GM18508 (cell line): ENCODE data around the gene COL23A1.

Source experiments
- ATAC-seq: cut with Tn5 transposase; IDR thresholded peaks from one replicate; pipeline ENCODE4 v1.9.1; 2021; ENCODE audit warnings: moderate number of reproducible peaks; ENCODE audit not compliant: insufficient read depth, unreplicated experiment

Gene COL23A1

DNA sequence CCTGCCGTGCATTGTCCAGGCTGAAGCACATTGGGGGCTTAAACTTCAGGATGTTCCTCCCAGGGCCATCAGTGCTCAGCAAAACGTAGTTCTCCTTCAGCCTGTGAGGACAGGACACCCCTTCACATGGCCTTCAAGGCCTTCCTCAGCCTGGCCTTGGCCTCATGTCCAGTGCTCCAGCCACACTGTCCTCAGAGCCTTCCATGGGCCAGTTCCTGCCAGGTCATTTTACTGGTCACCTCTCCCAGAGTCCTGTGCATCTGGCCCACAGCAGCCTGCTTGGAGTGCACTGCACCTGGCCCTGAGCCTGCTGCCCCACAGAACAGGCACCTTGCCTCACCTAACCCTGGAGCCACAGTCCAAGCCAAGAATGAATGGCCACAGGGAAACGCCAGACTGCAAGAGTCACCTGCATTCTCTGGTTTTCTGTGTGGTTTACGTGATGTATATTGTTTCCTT, 377.2 kb downstream of the COL23A1 start:
- ATAC-seq: no peak

DNA sequence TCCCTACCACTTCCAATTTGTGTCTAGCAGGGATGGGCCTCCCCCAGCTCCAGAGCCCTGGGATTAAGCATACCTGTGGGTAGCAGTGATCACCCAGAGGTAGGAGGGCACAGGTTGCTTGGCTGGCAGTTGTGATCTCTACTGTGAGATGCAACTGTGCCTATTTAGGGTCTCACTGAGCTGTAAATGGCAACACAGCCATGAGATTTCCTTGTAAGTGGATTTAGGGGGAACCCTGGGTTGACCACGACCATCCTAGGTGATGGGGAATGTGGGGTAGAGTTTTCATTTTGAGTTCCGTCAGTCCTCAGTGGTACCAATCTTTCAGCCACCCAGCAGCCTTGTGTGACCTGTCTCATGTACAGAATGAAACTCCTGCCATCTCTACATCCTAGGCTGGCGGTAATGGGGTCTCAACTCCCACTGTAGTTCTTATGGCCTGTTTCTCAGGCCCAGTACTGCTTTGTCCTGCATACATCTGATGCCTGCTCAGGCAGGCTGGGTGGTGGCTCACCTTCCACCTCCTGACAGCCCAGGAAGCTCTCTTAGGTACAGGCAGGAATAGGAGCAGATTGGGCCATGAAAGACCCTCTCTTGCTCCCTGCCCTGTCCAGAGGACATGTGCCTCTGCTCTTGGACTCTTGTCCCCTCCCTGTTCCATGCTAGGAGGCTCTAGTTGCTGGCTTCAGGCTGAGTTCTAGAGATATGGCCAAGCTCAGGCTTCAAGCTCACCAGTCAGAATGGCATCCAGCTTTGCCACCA, 377.8 kb downstream of the COL23A1 start:
- ATAC-seq: no peak

DNA sequence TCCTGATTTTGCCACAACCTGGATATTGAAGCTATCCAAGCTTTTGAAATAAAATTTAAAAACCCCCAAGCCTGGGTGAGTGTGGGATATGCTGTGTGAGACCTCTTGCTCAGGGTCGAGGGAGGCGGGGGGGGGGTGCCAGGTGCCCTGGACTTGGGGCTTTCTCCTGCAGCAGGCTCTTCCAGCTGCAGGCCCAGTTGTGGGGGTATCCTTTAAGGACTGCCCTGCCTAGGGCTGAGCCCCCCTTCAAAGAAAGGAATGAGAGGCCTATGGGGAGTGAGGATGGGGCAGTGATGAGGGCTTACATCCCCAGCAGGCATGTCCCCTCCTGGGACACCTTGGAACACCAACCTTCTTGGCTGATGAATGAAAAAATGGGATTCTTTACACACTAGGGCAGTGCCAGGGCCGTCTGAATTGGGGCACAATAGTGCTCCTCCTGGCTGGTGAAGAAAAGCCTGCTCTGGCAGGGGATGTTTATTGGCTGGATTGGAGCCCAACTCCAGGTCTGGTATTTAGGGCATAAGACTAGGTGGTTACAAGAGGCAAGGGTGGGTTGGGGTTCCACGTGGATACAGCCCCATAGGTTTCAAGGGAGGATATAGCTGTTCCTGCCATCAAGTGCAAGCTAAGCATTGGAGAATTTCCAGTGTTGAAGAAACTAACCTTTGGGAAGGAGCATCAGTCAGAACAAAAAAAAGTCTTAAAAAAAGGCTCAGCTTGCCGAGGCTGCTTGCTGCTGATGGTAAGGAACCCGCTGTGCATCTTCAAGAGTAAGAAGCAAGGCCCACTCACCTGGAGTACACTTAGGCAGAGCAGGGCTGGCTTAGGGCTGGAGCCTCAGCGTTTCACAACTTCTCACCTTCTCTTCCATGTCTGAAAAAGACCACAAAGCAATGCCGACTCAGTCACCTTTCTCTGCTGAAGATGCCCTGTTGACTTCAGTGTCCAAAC, 378.8 kb downstream of the COL23A1 start:
- no peak for ATAC-seq

DNA sequence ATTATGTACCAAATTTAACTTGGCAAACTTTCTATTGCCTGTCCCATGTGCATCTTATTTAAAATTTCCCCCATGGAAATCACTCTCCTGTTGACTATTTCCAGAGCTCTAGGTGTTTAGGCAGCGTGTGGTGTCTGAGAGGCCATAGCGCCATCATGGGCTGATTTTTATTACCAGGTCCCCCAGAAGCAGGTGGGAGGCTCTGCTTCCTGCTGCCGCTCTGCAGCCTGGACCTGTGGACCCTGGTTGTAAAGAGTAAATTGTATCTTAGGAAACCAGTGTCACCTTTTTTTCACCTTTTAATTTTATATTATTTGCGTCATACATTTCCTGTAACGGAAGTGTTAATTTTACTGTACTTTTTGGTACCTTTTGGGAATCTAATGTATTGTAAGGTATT, 379.5 kb downstream of the COL23A1 start:
- no peak for ATAC-seq

DNA sequence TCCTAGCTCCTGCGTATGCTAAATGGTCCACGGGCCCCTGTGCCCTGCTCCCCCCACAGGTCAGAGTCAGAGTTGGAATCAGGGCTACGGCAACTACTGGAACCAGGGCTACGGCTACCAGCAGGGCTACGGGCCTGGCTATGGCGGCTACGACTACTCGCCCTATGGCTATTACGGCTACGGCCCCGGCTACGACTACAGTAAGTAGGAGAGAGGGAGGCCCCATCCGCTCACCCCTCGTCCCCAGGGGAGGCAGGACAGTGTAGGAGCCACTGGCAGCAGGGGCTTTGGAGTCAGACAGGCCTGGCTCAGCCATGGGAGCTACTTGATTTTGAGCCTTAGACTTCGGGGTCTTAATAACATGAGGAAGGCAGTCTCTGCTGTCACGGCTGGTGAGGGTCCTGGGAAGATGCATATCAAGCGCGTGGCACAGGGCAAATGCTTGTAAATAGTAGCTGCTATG, 380.1 kb downstream of the COL23A1 start:
- ATAC-seq: no peak

DNA sequence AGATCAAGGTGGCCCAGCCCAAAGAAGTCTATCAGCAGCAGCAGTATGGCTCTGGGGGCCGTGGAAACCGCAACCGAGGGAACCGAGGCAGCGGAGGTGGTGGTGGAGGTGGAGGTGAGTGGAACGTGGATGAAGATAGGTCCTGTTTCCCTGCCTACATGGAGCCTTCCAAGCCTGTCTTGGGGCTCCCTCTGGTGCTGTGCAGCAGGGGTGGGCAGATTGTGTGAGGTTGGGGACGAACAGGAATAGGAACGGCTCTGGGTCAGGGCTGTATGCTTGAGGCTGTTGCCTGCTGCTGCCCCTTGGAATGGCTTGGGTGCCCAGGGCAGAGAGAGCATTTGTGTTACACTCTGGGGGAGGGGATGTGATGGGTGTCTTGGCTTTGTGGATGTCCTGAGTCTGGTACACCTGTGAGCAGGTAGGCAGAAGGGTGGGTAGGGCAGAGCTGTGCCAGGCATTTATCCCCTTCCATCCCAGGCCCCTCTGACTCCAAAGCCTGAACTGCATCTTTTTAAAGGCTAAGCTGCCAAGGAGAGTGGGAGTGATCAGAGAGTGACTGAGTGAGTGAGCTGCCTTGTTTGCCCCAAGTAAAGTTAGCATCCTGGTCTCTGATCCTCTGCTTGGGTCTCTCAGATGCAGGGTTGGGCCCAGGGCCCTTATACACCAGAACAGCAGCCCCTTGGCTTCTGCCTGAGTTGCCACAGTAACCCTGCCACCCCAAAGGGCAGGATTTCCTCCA, 380.7 kb downstream of the COL23A1 start:
- no peak for ATAC-seq

DNA sequence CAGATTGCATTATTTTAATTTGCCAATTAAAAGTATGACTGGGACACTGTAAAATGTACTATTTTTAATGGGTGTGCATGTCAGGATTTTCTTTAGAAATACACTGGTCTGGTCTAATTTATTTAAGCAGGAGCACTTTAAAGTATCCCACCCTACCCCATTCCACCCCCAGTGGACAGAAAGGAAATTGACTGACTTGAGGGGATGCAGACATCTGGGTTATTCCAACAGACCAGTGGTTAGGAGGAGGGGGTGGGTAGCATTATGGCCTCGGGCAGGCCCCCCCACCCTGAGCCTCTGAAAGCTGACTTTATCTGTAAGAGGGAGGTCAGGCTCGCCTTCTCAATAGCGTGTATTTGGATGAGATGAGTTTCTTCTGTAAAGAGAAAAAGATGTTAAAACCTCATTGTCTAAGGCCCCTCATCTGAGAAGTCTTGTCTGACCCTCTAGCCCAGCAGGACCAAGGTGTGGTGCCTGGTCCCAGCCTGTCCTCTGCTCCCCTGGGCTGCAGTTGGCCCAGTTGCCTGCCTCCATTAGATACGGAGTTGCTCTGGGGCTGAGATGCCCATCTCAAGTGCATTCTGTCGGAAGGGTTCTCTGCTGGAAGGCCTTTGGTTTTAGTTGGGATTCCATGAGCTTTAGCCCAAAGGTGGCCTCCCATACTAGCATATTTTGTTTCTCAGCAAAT, 381.5 kb downstream of the COL23A1 start:
- ATAC-seq: no peak

DNA sequence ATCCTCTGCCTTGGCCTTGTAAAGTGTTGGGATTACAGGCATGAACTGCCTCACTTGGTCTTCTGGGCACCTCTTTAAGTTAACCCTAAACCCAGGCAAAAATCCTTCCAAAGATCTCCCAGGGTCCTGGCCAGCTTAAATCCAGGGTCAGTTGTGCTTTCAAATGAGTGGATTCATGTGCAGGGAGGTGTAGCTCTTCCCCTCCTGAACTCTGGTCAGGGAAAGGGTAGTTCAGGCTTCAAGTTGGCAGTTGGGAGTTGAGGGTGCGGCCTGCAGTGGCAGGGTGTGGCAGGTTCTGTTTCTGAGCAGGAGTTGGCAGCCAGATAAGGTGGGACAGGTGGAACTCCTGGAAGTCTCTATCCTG, 382.3 kb downstream of the COL23A1 start:
- ATAC-seq: no peak

DNA sequence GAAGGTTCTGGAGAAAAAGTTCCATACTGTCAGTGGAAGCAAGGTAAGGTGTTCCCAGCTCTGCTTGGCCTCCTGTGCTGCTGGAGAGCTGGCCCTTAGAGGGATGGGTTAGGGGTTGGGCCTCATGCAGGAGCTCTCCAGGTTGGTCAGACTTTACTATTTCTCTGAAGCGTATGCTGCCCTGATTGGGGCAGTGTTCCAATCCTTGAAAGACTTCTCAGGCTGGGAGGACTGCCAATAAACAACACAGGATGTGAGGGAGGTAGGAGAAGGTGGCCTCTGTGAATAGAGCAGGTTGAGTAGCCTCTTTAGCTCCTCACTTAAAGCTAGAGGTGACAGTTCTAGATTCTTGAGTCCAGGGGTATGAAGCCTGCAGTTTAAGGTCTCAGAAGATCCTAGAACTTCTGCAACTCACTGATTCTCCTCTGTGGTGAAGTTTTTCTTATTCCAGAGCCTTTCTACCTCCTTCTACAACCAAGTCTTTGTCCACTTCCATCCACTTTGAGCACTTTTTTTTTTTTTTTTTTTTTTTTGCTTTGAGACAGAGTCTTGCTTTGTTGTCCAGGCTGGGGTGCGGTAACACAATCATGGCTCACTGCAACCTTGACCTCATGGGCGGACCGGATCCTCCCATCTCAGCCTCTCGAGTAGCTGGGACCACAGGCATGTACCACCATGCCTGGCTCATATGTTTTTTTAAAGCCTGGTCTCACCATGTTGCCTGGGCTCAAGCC, 382.8 kb downstream of the COL23A1 start:
- no peak for ATAC-seq

DNA sequence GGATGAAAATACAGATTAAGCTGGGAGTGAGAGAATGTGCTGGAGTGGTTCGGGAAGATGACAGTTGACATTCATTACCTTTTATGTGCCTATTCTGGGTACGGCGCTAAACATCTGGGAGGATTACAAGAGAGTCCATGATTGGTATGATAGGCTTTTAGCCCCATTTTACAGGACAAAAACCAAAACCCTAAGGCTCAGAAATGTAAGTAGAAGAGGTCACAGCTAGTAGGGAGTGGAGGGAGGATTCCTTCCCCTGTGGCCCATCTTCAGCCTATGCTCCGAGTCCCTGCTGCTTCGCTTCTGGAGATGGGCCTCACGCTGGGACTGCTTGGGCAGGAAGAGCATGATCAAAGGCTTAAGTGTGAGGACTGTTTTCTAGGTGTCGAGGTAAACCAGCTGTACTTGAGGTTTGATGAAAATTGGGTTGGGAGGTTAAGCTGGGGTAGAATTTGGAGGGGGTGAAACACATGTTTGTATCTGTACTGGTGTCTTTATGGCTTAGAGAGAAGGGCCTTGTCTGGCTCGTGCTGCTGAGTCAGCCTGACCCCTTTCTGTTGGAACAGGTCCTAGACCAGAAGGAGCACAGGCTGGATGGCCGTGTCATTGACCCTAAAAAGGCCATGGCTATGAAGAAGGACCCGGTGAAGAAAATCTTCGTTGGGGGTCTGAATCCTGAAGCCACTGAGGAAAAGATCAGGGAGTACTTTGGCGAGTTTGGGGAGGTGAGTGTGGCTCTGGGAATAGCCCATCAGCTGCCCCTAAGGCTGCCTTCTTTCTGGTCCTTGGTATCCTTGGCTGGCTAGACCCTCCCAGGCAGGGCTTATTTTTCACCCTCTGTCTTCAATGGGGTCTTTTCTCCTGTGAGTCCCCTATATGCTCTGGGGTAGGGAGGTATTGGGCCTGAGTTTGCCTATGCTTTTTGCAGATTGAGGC, 383.8 kb downstream of the COL23A1 start:
- ATAC-seq: no peak

DNA sequence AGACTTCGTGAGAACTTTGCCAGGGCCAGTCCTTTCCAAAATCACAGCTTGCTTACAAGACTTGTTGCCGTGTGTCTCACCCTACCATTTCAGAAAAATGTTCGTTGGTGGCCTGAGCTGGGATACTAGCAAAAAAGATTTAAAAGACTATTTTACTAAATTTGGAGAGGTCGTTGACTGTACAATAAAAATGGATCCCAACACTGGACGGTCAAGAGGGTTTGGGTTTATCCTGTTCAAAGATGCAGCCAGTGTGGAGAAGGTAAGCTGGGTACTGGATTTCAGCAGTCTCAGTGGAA, 384.5 kb downstream of the COL23A1 start:
- ATAC-seq: no peak

DNA sequence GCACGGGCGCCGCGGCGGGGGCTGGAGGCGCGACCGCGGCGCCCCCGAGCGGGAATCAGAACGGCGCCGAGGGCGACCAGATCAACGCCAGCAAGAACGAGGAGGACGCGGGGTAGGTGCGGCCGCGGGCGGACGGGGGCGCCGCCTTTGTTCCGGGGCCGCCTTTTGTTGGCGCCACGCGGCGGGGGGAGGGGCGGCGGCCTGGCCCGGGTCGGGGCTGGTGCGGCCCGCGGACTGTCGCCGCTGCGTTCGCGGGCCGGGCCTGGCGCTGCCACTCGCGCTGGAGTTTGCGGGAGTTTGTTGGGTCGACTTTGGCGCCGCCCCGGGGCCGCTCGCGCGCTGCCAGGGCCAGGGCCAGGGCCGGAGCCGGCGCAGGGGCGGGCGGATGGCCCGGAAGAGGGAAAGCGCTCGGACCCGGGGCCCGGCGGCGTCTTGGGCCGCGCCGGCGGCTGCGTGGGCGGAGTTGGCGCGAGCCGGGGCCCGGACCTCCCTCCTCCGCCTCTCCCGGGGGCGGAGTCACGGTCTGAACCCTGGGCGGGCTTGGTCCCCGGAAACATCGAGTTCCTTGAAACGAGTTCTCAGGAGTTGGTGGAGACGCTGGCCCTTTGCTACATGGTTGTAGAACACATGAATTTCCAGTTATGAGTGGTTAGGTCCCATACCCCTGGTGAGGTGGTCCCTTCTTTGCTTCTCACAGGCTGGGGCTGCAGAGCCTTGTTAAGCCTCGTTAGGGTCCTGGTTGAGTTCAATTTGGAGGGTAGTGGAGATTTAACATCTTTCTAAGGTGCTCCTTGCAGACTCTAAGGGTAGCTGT, 385.1 kb downstream of the COL23A1 start:
- ATAC-seq: no peak

DNA sequence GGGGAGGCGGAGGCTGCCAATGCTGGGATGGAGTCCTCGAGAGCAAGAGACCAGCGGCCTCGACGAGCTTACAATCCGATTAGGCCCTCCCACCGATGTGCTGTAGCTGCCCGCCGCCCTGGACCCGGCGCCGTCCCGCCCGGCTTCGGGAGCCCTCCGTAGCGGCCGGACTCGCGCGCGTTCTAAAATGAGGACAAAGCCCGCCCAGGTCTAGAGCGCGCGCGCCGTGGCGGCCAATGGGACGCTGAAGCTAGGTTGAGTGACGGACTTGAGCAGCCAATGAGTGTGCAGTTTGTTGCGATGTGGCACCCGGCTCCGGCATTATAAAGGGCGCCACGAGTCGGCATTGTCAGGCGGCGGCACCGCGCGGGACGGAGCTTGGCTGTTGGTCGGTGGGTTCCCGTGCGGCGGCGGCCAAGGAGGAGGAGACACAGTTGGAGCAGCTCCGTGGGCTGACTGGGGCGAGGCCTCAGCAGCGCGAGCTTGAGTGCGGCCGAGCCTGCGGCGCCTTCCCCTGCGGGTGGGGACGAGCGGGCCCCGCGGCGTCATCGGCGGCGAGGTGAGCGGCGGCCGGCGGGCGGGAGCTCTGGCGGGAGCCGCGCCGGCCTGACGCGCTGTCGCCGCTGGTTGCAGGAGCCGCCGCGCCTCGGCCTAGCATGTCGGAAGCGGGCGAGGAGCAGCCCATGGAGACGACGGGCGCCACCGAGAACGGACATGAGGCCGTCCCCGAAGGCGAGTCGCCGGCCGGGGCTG, 385.8 kb downstream of the COL23A1 start, which contains the start of gene HNRNPAB:
HNRNPAB (plus strand) TSS at position 352 of the 753 bp plus-strand sequence; CDS start at position 657, 305 bp downstream.
- ATAC-seq: peak; percentile 69

DNA sequence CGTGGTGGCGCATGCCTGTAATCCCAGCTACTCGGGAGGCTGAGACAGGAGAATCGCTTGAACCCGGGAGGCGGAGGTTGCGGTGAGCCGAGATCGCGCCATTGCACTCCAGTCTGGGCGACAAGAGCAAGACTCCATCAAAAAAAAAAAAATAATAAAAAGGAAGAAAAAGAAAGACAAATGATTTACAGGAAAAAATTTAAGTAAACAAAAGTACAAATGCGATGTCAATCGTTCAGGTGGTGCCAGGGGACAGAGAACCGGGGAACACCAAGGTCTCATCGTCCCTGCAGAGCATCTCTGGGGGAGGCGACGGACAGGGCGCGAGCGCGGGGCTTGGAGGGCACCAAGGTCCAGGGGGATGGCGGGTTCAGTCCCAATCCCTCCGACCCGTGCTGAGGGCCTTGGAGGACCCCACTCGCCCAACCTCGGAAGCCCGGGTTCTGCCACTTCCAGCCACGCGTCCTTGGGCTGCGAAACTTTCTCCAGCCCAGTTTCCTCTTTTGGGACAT, 386.5 kb downstream of the COL23A1 start:
- no peak for ATAC-seq

DNA sequence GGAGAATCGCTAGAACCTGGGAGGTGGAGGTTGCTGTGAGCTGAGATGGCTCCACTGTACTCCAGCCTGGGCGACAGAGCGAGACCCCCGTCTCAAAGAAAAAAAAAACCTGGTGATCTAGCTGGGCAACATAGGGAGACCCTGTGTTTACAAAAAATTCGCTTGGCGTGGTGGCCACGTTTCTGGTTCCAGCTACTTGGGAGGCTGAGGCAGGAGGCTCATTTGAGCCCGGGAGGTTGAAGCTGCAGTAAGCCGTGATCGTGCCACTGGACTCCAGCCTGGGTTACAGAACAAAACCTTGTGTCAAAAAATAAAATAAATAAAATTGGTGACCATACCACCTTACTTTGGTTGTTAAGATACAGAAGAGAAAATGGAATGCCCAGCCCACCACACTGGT, 387.7 kb downstream of the COL23A1 start:
- no peak for ATAC-seq

DNA sequence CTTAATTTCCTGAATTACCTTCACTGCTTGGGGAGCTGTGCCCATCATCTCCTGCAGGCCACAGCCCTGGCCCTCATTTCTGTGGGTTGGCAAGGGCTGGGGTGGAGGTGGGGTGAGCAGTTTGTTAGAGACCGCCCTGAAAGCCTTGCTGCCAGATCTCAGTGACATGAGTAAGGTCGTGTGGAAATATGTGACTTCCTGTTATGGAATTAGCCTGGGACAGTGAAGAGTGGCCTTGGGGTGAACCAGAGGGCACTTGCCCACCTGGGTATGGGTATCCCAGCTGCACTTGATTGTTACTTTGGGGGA, 388.3 kb downstream of the COL23A1 start:
- ATAC-seq: no peak
